HCT116 (cell line): ENCODE measurements around the gene CTIF. TPM values are rescaled to one million over a fixed set of nuclear protein-coding genes. Genes with fewer than 3 reads are reported as not detected.

Experiments used
- ATAC-seq: fragments of 200-7000 bp; cut with Tn5 transposase; 2 replicates; pipeline ENCODE4 v1.9.1; 2020; ENCODE audit warnings: mild to moderate bottlenecking, moderate library complexity
- BruUV-seq: library from RNA; stranded (reverse); fragments of 400-500 nt; replicated peaks from 2 replicates; lab custom pipeline; 2021; lab: Mats Ljungman, UMichigan
- CTCF ChIA-PET: fragments of 300-600 bp; sonication (Branson Sonifier 250); formaldehyde crosslinking; loops from one replicate; lab custom pipeline; 2021; ENCODE audit warnings: antibody characterized with exemption; lab: Charles Lee
- POLR2A ChIA-PET: fragments of 300-600, 350-600 bp; sonication (Branson Sonifier 250); formaldehyde crosslinking; loops from one replicate; lab custom pipeline; 2021; ENCODE audit warnings: antibody characterized with exemption; lab: Charles Lee
- RAD21 ChIA-PET, 2 experiments: fragments of 300-600 bp; sonication (Branson Sonifier 250); formaldehyde crosslinking; loops; one replicate each; lab custom pipeline; 2023; ENCODE audit warnings: low total read pairs in 2 of 2; ENCODE audit not compliant: uncharacterized antibody in 2 of 2, unreplicated experiment in 2 of 2, low non-redundant PET in 1 of 2; lab: Charles Lee
- DNase-seq: peaks from one replicate; pipeline ENCODE4 v3.0.0-alpha.2; 2010; ENCODE audit warnings: low read depth, low spot score
- H2AFZ ChIP-seq: fragments of 200-600 bp; shearing (Covaris generic), sonication (generic); 2 replicates; pipeline ENCODE4 v1.6.1; 2017; ENCODE audit warnings: low read depth, mixed run types, mixed read lengths, antibody characterized with exemption, low read length; ENCODE audit not compliant: poor library complexity, severe bottlenecking
- H3K27ac ChIP-seq: 2 replicates; pipeline ENCODE4 v1.5.1; 2012; ENCODE audit warnings: low read depth, low read length
- H3K27me3 ChIP-seq: fragments of 200-600 bp; sonication (generic); 2 replicates; pipeline ENCODE4 v1.6.1; 2016; ENCODE audit warnings: mixed run types, low read length, mixed read lengths; ENCODE audit not compliant: insufficient read depth
- H3K36me3 ChIP-seq, 2 experiments: fragments of 200-500 bp in 1 of 2; fragments of 200-600 bp in 1 of 2; sonication (Bioruptor generic) in 1 of 2; sonication (generic) in 1 of 2; 2 replicates each; pipeline versions ENCODE4 v1.5.1 to v1.6.1; 2014 to 2016; ENCODE audit warnings: low read length in 2 of 2, inconsistent platforms in 1 of 2, mixed read lengths in 1 of 2, mixed run types in 1 of 2; ENCODE audit not compliant: insufficient read depth in 2 of 2, control insufficient read depth in 1 of 2
- H3K4me1 ChIP-seq, 2 experiments: fragments of 200-600 bp in 1 of 2; sonication (generic) in 1 of 2; 2 replicates each; pipeline versions ENCODE4 v1.5.1 to v1.6.1; 2012 to 2017; ENCODE audit warnings: low read length in 2 of 2, inconsistent platforms in 1 of 2, mild to moderate bottlenecking in 1 of 2, mixed read lengths in 1 of 2, mixed run types in 1 of 2, moderate library complexity in 1 of 2; ENCODE audit not compliant: insufficient read depth in 2 of 2, control insufficient read depth in 1 of 2
- H3K4me2 ChIP-seq: fragments of 200-600 bp; sonication (generic); 2 replicates; pipeline ENCODE4 v1.6.1; 2017; ENCODE audit warnings: mixed run types, low read length, mixed read lengths
- H3K4me3 ChIP-seq, 2 experiments: fragments of 200-600 bp in 1 of 2; sonication (generic) in 1 of 2; replicated peaks in 1 of 2; 2 replicates each; pipeline ENCODE4 v1.5.1; 2011 to 2016; ENCODE audit warnings: low read length in 2 of 2, control low read depth in 1 of 2, low read depth in 1 of 2, mild to moderate bottlenecking in 1 of 2, mixed read lengths in 1 of 2, mixed run types in 1 of 2
- H3K79me2 ChIP-seq: fragments of 200-600 bp; sonication (generic); 2 replicates; pipeline ENCODE4 v1.6.1; 2017; ENCODE audit warnings: mild to moderate bottlenecking, mixed run types, low read length, moderate library complexity, mixed read lengths; ENCODE audit not compliant: insufficient read depth
- H3K9ac ChIP-seq: fragments of 200-600 bp; sonication (generic); 2 replicates; pipeline ENCODE4 v1.6.1; 2016; ENCODE audit warnings: low read length, mixed read lengths
- H3K9me2 ChIP-seq: fragments of 200-600 bp; sonication (generic), shearing (Covaris generic); 2 replicates; pipeline ENCODE4 v1.6.1; 2017; ENCODE audit warnings: mixed run types, mild to moderate bottlenecking, moderate library complexity; ENCODE audit not compliant: insufficient read depth
- H3K9me3 ChIP-seq, 2 experiments: fragments of 200-500 bp in 1 of 2; fragments of 200-600 bp in 1 of 2; sonication (Bioruptor generic) in 1 of 2; sonication (generic) in 1 of 2; 2 replicates each; pipeline ENCODE4 v1.6.1; 2014 to 2017; ENCODE audit warnings: low read length in 2 of 2, mixed read lengths in 2 of 2, inconsistent platforms in 1 of 2, low read depth in 1 of 2, mild to moderate bottlenecking in 1 of 2, mixed run types in 1 of 2, moderate library complexity in 1 of 2; ENCODE audit not compliant: control insufficient read depth in 1 of 2, insufficient read depth in 1 of 2
- H4K20me1 ChIP-seq: fragments of 200-600 bp; sonication (generic), shearing (Covaris generic); 2 replicates; pipeline ENCODE4 v1.6.1; 2017; ENCODE audit warnings: mixed run types, mild to moderate bottlenecking, moderate library complexity; ENCODE audit not compliant: insufficient read depth
- ATF3 ChIP-seq: IDR thresholded peaks from 2 replicates; pipeline ENCODE4 v1.6.1; 2012
- CEBPB ChIP-seq: IDR thresholded peaks from 2 replicates; pipeline ENCODE4 v1.6.1; 2012; ENCODE audit warnings: low read depth
- EGR1 ChIP-seq: IDR thresholded peaks from 2 replicates; pipeline ENCODE4 v1.6.1; 2012; ENCODE audit warnings: low read depth
- ELF1 ChIP-seq: IDR thresholded peaks from 2 replicates; pipeline ENCODE4 v1.6.1; 2012; ENCODE audit warnings: low read depth, borderline replicate concordance
- EZH2 ChIP-seq: fragments of 200-600 bp; sonication (generic); IDR thresholded peaks from 2 replicates; pipeline ENCODE4 v1.6.1; 2017; ENCODE audit warnings: antibody characterized with exemption, mixed run types
- EZH2phosphoT487 ChIP-seq: fragments of 200-600 bp; IDR thresholded peaks from 2 replicates; pipeline ENCODE4 v1.6.1; 2018; ENCODE audit warnings: antibody characterized with exemption, borderline replicate concordance
- FOSL1 ChIP-seq: IDR thresholded peaks from 2 replicates; pipeline ENCODE4 v1.6.1; 2012; ENCODE audit warnings: low read depth
- JUND ChIP-seq: IDR thresholded peaks from 2 replicates; pipeline ENCODE4 v1.6.1; 2012
- POLR2A ChIP-seq: IDR thresholded peaks from 2 replicates; pipeline ENCODE4 v1.7.0; 2011; ENCODE audit warnings: borderline replicate concordance; ENCODE audit not compliant: insufficient read depth, insufficient read length; ENCODE audit errors: extremely low read depth
- RAD21 ChIP-seq: IDR thresholded peaks from 2 replicates; pipeline ENCODE4 v1.6.1; 2012; ENCODE audit warnings: low read depth, mild to moderate bottlenecking
- REST ChIP-seq: IDR thresholded peaks from 2 replicates; pipeline ENCODE4 v1.6.1; 2012; ENCODE audit warnings: low read depth
- SIN3A ChIP-seq: IDR thresholded peaks from 2 replicates; pipeline ENCODE4 v1.6.1; 2012; ENCODE audit warnings: low read depth
- SP1 ChIP-seq: IDR thresholded peaks from 2 replicates; pipeline ENCODE4 v1.6.1; 2012; ENCODE audit warnings: low read depth
- ZBTB33 ChIP-seq: IDR thresholded peaks from 2 replicates; pipeline ENCODE4 v1.6.1; 2011; ENCODE audit warnings: mild to moderate bottlenecking, low read length, moderate library complexity; ENCODE audit not compliant: insufficient replicate concordance; ENCODE audit errors: extremely low read depth
- intact Hi-C: fragments of 100-400 bp; cut with micrococcal nuclease; formaldehyde crosslinking; loops from 2 replicates; pipeline ENCODE4 v1.10.0; 2022
- total RNA-seq: library from RNA; stranded (reverse); gene quantifications from one replicate; pipeline ENCODE4 v1.2.1, GENCODE V29; 2021; ENCODE audit not compliant: unreplicated experiment
- TF ChIP-seq, protein P1 (sequence below): IDR thresholded peaks from 2 replicates; pipeline ENCODE4 v1.6.1; 2012

The CTIF gene
- total RNA-seq, 1 experiment from 2014 or later: 19.7 TPM

DNA sequence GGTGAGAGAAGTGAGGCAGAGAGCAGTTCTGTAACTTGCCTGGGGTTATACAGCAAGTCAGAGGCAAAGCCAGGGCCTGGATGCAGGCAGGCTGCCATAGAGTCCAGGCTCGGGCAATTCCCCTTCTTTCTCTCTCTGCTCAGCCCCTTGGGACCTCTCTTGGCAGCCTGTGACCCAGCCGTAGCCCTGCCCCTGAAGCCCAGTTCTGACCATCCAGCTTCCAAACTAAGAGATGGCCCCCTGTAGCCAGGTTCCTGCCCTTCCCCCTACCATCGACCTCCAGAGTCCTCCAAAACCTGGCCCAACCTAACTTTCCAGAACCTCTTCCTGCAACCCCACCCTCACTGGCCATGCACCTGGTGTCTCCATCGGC is 201.2 kb downstream of the CTIF start:
- H3K9me3 ChIP-seq: no peaks in the 10 kb centered on the region
- H3K9ac ChIP-seq: no peak overlapping the region
- no peaks in the 10 kb centered on the region for H4K20me1 ChIP-seq
- H3K4me3 ChIP-seq: no peak overlapping the region
- H3K36me3 ChIP-seq: no peaks in the 10 kb centered on the region
- no peak overlapping the region for H3K4me2 ChIP-seq
- CTCF ChIA-PET: no interaction called here
- H3K27me3 ChIP-seq: no peaks in the 10 kb centered on the region
- intact Hi-C loops: no loop called here
- POLR2A ChIA-PET: no interaction called here
- peaks cover 3 to 10% of the 10 kb centered on the region in 2 experiments for H3K4me1 ChIP-seq
- no peak overlapping the region for H3K27ac ChIP-seq
- no peaks in the 10 kb centered on the region for H3K79me2 ChIP-seq
- TF ChIP-seq REST (no peak), EZH2 (no peak), SP1 (no peak), ELF1 (no peak), POLR2A (no peak), ATF3 (no peak), EZH2phosphoT487 (no peak), CEBPB (no peak), EGR1 (no peak), JUND (no peak), ZBTB33 (no peak), SIN3A (no peak), RAD21 (no peak), FOSL1 (no peak)
- TF ChIP-seq, protein P1, sequence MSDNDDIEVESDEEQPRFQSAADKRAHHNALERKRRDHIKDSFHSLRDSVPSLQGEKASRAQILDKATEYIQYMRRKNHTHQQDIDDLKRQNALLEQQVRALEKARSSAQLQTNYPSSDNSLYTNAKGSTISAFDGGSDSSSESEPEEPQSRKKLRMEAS: no peak
- no peak overlapping the region for H2AFZ ChIP-seq
- ATAC-seq (no peak), DNase-seq (no peak)
- H3K9me2 ChIP-seq: no peaks in the 10 kb centered on the region
- no TSS peak for BruUV-seq
- RAD21 ChIA-PET: no interaction called here
